Endodermal cell (in vitro differentiated cells): ENCODE measurements around the gene PTK7. TPM values are rescaled to one million over a fixed set of nuclear protein-coding genes. Genes with fewer than 3 reads are reported as not detected.
A peak's percentile ranks its signal among the peaks of the same experiment; 100 is the strongest.

ENCODE experiments used
- DNase-seq: peaks from one replicate; pipeline ENCODE4 v3.0.0-alpha.2; 2017
- H3K27ac ChIP-seq: 2 replicates; pipeline ENCODE4 v1.5.1; 2013; ENCODE audit warnings: mild to moderate bottlenecking, low read depth, low read length, moderate library complexity
- H3K27me3 ChIP-seq: 2 replicates; pipeline ENCODE4 v1.6.1; 2013; ENCODE audit warnings: mild to moderate bottlenecking, low read length, moderate library complexity; ENCODE audit not compliant: insufficient read depth, control insufficient read depth, poor library complexity, severe bottlenecking
- H3K36me3 ChIP-seq: 2 replicates; pipeline ENCODE4 v1.7.0; 2013; ENCODE audit warnings: mild to moderate bottlenecking, low read length, moderate library complexity; ENCODE audit not compliant: control insufficient read depth, insufficient read depth
- H3K4me1 ChIP-seq: one replicate; pipeline ENCODE4 v1.7.0; 2013; ENCODE audit warnings: low read length; ENCODE audit not compliant: control insufficient read depth, insufficient read depth
- H3K4me3 ChIP-seq: 2 replicates; pipeline ENCODE4 v1.5.1; 2013; ENCODE audit warnings: mild to moderate bottlenecking, low read length, moderate library complexity
- H3K9ac ChIP-seq: 2 replicates; pipeline ENCODE4 v1.6.1; 2013; ENCODE audit warnings: mild to moderate bottlenecking, low read length, moderate library complexity; ENCODE audit not compliant: poor library complexity, severe bottlenecking; ENCODE audit errors: extremely low read depth
- H3K9me3 ChIP-seq: 2 replicates; pipeline ENCODE4 v1.6.1; 2013; ENCODE audit warnings: mild to moderate bottlenecking, low read length, moderate library complexity; ENCODE audit not compliant: control insufficient read depth
- H3K27ac Mint-ChIP-seq: 2 replicates; pipeline ENCODE4 v1.8.0; 2020; ENCODE audit warnings: mixed read lengths
- H3K27me3 Mint-ChIP-seq: 2 replicates; pipeline ENCODE4 v1.8.0; 2021; ENCODE audit warnings: mild to moderate bottlenecking, mixed read lengths; ENCODE audit not compliant: insufficient read depth
- H3K36me3 Mint-ChIP-seq: 2 replicates; pipeline ENCODE4 v1.8.0; 2020; ENCODE audit warnings: low read depth, mixed read lengths
- H3K4me1 Mint-ChIP-seq: 2 replicates; pipeline ENCODE4 v1.8.0; 2020; ENCODE audit warnings: mixed read lengths
- H3K4me3 Mint-ChIP-seq: 2 replicates; pipeline ENCODE4 v1.8.0; 2020; ENCODE audit warnings: mild to moderate bottlenecking, moderate library complexity, mixed read lengths
- H3K9me3 Mint-ChIP-seq: 2 replicates; pipeline ENCODE4 v1.8.0; 2020; ENCODE audit warnings: mild to moderate bottlenecking, mixed read lengths
- WGBS, 2 experiments: methylation state at CpG; one replicate each; pipeline versions ENCODE4 v1.1.5 to v1.1.7; 2013; ENCODE audit warnings: missing lambda C conversion rate in 2 of 2, mixed read lengths in 1 of 2; ENCODE audit not compliant: insufficient coverage in 1 of 2, insufficient read length in 1 of 2; 5-methylcytosine and 5-hydroxymethylcytosine counted together
- total RNA-seq, 2 donors: library from RNA; stranded (reverse); fragmentation: NEBNext Ultra II Directional in 1 of 2; extraction: Animal tissue kit (Norgen Biotek cat#: 25700) in 1 of 2; gene quantifications; 2 replicates in 1 of 2; 3 replicates in 1 of 2; pipeline ENCODE4 v1.2.1, GENCODE V29; 2021
- TF ChIP-seq, protein P1 (sequence below): fragments of 200-600 bp; sonication (generic); conservative IDR thresholded peaks from 2 replicates; pipeline ENCODE4 v1.5.0; 2021; ENCODE audit warnings: antibody characterized with exemption, mild to moderate bottlenecking

The PTK7 gene
- total RNA-seq, 2 donors from 2014 or later = 167 to 183 TPM

DNA sequence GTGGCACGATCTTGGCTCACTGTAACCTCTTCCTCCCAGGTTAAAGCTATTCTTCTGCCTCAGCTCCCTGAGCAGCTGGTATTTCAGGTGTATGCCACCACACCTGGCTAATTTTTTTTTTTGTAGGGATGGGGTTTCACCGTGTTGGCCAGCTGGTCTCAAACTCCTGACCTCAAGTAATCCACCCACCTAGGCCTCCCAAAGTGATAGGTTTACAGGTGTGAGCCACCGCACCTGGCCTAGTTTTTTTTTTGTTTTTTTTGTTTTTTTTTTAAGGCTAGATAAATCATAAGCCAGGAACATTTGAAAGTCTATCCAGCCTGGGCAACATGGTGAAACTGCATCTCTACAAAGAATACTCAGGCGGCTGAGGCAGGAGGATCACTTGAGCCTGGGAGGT is 43.8 kb upstream of the PTK7 start:
- 87 to 99% methylated on average over 2 to 4 of the region's 4 CpGs for WGBS, 2 experiments
- DNase-seq = no peak

DNA sequence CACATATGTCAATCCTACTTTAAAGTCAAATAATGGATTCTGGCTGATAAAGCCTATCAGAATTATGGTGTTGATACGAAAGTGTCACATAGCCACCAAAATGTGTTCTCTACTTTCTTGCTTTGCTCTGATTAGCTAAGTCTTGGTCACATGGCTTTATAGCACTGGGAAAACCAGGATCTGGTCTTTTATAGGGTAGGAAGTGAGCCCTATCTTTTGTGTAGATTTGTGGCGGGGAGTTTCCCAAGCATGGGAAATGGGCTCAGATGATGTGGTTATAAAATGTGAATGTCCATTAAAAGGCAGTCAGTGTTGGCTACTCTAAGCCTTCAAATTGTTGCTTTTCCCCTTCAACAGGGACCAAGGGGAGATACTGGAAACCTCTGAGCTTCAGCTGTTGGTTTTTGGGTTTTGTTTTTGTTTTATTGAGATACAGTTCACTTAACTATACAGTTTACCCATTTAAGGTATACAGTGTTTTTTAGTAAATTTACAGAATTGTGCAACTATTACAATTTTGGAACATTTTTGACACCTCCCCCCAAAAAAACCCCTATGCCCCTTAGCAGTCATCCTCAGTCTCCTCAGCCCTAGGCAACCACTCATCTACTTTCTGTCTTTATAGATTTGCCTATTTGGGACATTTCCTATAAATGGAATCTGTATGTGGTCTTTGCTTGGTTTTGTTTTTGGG is 42.5 kb upstream of the PTK7 start:
- TF ChIP-seq, protein P1, sequence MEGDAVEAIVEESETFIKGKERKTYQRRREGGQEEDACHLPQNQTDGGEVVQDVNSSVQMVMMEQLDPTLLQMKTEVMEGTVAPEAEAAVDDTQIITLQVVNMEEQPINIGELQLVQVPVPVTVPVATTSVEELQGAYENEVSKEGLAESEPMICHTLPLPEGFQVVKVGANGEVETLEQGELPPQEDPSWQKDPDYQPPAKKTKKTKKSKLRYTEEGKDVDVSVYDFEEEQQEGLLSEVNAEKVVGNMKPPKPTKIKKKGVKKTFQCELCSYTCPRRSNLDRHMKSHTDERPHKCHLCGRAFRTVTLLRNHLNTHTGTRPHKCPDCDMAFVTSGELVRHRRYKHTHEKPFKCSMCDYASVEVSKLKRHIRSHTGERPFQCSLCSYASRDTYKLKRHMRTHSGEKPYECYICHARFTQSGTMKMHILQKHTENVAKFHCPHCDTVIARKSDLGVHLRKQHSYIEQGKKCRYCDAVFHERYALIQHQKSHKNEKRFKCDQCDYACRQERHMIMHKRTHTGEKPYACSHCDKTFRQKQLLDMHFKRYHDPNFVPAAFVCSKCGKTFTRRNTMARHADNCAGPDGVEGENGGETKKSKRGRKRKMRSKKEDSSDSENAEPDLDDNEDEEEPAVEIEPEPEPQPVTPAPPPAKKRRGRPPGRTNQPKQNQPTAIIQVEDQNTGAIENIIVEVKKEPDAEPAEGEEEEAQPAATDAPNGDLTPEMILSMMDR = no peak
- Mint-ChIP-seq H3K27ac (peak overlapping the region; percentile 15), H3K9me3 (no peaks in the 10 kb centered on the region), H3K36me3 (peaks cover 85% of the 10 kb centered on the region), H3K27me3 (no peaks in the 10 kb centered on the region), H3K4me1 (no peaks in the 10 kb centered on the region), H3K4me3 (no peak overlapping the region)
- no peak overlapping the region for H3K27ac ChIP-seq
- peaks cover 70% of the 10 kb centered on the region for H3K36me3 ChIP-seq
- H3K4me1 ChIP-seq = no peaks in the 10 kb centered on the region
- no peak overlapping the region for H3K4me3 ChIP-seq
- H3K9ac ChIP-seq = no peak overlapping the region
- WGBS, 2 experiments = 91 to 100% methylated on average over 1 to 2 of the region's 2 CpGs
- H3K27me3 ChIP-seq = no peaks in the 10 kb centered on the region
- no peak for DNase-seq
- H3K9me3 ChIP-seq = no peaks in the 10 kb centered on the region

More for the DNA sequence above, 43.8 kb upstream of the PTK7 start:
- no peak overlapping the region for H3K4me3 ChIP-seq
- Mint-ChIP-seq H3K27me3 (no peaks in the 10 kb centered on the region), H3K4me3 (no peak overlapping the region), H3K36me3 (peaks cover 84% of the 10 kb centered on the region), H3K4me1 (no peaks in the 10 kb centered on the region), H3K9me3 (no peaks in the 10 kb centered on the region), H3K27ac (no peak overlapping the region)
- no peaks in the 10 kb centered on the region for H3K27me3 ChIP-seq
- H3K27ac ChIP-seq = no peak overlapping the region
- H3K36me3 ChIP-seq = peaks cover 68% of the 10 kb centered on the region
- H3K9me3 ChIP-seq = no peaks in the 10 kb centered on the region
- H3K4me1 ChIP-seq = no peaks in the 10 kb centered on the region
- no peak overlapping the region for H3K9ac ChIP-seq
- TF ChIP-seq, protein P1 = no peak

DNA sequence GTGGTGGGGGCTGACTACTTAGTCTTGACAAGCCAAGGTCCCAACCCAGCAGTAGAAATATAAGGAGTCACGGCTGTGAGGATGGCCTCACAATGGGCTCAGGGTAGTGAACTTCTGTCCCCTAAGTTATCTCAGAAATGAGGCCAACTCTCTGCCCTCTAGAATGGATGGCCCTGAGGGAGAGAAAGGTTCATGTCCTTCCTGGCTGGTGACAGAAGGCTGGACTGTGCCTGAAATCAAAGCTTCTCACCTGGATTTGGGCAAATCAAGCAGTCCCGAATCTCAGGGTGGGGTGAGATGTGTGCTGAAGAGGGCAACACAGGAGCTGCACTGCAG is 42.0 kb upstream of the PTK7 start:
- Histone ChIP-seq H3K36me3 (peaks cover 71% of the 10 kb centered on the region), H3K9ac (no peak overlapping the region), H3K4me3 (no peak overlapping the region), H3K27ac (no peak overlapping the region), H3K4me1 (no peaks in the 10 kb centered on the region), H3K9me3 (no peaks in the 10 kb centered on the region), H3K27me3 (no peaks in the 10 kb centered on the region)
- Mint-ChIP-seq H3K36me3 (peaks cover 84% of the 10 kb centered on the region), H3K4me3 (no peak overlapping the region), H3K27me3 (no peaks in the 10 kb centered on the region), H3K27ac (no peak overlapping the region), H3K4me1 (no peaks in the 10 kb centered on the region), H3K9me3 (no peaks in the 10 kb centered on the region)
- WGBS, 2 experiments = 92 to 94% methylated on average over 1 to 2 of the region's 2 CpGs
- TF ChIP-seq, protein P1 = no peak
- DNase-seq = no peak
